ENCODE results near the gene KLC3.
"Not testable (repeated sequence)": the region's sequence is repeated elsewhere in the genome, so short reads cannot be mapped to it uniquely, and the experiment has no call there.

KLC3 gene

DNA sequence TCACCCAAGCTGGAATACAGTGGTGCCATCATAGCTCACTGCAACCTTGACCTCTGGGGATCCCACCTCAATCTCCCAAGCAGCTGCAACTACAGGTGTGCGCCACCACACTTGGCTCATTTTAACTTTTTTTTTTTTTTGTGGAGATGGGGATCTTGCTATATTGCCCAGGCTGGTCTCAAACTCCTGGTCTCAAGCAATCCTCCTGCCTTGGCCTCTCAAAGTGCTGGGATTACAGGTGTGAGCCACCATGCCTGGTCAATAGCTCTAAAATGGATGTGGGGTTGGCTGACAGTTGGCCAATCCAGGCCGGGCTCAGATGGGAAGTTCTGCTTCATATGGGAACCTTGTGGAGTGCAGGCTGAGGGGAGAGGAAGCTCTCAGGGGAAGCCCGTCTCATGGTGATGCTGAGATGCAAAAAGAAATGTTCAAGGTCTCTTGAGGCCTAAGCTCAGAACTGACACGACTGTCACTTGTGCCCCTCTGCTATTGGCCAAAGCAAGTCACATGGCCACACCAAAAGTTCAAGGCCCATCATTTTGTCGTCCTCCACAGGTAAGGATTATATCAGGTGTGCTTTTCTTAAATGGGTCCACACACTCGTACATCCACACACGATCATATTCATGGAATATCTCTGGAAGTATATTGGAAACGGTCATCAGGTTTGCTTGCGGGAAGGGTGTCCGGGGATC lies 6.8 kb upstream of the KLC3 start:
- Histone ChIP-seq H3K4me2 (ENCODE audit: low read length) (no peak overlapping the region), H3K4me3 (ENCODE audit: low read length) (no peak overlapping the region), H4K20me1 (ENCODE audit: control insufficient read depth, insufficient read depth, low read depth, low read length) (no peaks in the 10 kb centered on the region), H3K9me3 (ENCODE audit: control insufficient read depth, insufficient read depth, low read length) (no peaks in the 10 kb centered on the region), H3K9me2 (replicated peaks; ENCODE audit: control insufficient read depth, low read length) (no peaks in the 10 kb centered on the region), H3K27ac (ENCODE audit: low read depth, low read length) (no peak overlapping the region), H3F3A (ENCODE audit: control insufficient read depth, insufficient read depth) (no peaks in the 10 kb centered on the region; the same call in 1 of the 2 replicates), H3K27me3 (ENCODE audit: control insufficient read depth, low read length) (peaks cover 4% of the 10 kb centered on the region; the same call in 1 of the 2 replicates), H3K79me2 (ENCODE audit: control insufficient read depth, low read length) (no peaks in the 10 kb centered on the region), H3K4me1 (ENCODE audit: control insufficient read depth, low read length) (peaks cover 3% of the 10 kb centered on the region; the same call in 1 of the 2 replicates), H3K36me3 (ENCODE audit: control insufficient read depth, low read length) (no peaks in the 10 kb centered on the region)
- TF ChIP-seq, protein P1, sequence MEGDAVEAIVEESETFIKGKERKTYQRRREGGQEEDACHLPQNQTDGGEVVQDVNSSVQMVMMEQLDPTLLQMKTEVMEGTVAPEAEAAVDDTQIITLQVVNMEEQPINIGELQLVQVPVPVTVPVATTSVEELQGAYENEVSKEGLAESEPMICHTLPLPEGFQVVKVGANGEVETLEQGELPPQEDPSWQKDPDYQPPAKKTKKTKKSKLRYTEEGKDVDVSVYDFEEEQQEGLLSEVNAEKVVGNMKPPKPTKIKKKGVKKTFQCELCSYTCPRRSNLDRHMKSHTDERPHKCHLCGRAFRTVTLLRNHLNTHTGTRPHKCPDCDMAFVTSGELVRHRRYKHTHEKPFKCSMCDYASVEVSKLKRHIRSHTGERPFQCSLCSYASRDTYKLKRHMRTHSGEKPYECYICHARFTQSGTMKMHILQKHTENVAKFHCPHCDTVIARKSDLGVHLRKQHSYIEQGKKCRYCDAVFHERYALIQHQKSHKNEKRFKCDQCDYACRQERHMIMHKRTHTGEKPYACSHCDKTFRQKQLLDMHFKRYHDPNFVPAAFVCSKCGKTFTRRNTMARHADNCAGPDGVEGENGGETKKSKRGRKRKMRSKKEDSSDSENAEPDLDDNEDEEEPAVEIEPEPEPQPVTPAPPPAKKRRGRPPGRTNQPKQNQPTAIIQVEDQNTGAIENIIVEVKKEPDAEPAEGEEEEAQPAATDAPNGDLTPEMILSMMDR (IDR thresholded peaks at IDR 0.05; ENCODE audit: low read depth, low read length, poor library complexity, severe bottlenecking): no peak
- TF ChIP-seq EZH2phosphoT487 (IDR thresholded peaks at IDR 0.05; ENCODE audit: borderline replicate concordance, low read length): no peak

DNA sequence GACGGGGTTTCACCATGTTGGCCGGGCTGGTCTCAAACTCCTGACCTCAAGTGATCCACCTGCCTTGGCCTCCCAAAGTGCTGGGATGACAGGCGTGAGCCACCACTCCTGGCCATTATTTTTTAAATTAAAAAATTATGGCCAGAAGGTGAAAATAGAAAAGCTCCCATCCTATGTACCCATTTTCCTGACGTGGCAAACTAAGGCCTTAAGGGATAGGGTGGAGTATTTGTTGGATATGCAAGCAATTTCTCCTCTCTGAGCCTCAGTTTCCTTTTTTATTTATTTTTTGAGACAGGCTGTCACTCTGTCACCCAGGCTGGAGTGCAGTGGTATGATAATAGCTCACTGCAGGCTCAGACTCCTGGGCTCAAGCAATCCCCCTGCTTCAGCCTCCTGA lies 5.7 kb upstream of the KLC3 start:
- H3K4me2 ChIP-seq (ENCODE audit: low read length); H4K20me1 ChIP-seq (ENCODE audit: control insufficient read depth, insufficient read depth, low read depth, low read length); H3K27ac ChIP-seq (ENCODE audit: low read depth, low read length); H3K4me1 ChIP-seq (ENCODE audit: control insufficient read depth, low read length); H3K9me3 ChIP-seq (ENCODE audit: control insufficient read depth, insufficient read depth, low read length); H3K4me3 ChIP-seq (ENCODE audit: low read length); H3K9me2 ChIP-seq (replicated peaks; ENCODE audit: control insufficient read depth, low read length); H3K36me3 ChIP-seq (ENCODE audit: control insufficient read depth, low read length); H3K79me2 ChIP-seq (ENCODE audit: control insufficient read depth, low read length); H3K27me3 ChIP-seq (ENCODE audit: control insufficient read depth, low read length); H3F3A ChIP-seq (ENCODE audit: control insufficient read depth, insufficient read depth): not testable (repeated sequence)

DNA sequence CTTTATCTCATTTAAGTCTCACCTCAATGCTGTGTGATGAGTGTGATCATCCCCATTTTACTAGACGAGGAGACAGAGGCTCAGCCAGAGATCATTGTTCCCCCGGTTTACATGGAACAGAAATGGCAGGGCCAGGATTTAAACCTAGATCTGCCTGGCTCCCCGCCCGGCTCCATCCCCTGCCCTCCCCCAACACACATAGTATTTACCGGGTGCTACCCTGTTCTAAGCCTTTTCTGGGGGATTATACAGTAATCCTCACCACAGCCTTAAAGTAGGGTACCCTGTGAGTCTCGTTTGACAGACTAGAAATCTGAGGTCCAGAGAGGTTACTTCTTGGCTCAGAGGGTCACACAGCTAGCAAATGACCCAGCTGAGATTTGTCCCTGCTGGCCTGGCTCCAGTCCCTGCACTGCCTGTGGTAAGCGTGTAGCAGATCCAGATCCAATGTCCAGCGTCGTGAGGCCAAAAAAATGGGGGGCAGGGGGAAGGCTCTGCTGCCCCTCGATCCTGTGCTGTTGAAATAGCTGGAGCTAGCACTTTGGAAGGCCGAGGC lies 3.8 kb upstream of the KLC3 start:
- H3K36me3 ChIP-seq (ENCODE audit: control insufficient read depth, low read length): no peaks in the 10 kb centered on the region
- TF ChIP-seq EZH2phosphoT487 (IDR thresholded peaks at IDR 0.05; ENCODE audit: borderline replicate concordance, low read length): no peak
- TF ChIP-seq, protein P1 (IDR thresholded peaks at IDR 0.05; ENCODE audit: low read depth, low read length, poor library complexity, severe bottlenecking): no peak
- H3K27me3 ChIP-seq (ENCODE audit: control insufficient read depth, low read length): peaks cover 4% of the 10 kb centered on the region; the same call in 1 of the 2 replicates
- H3K27ac ChIP-seq (ENCODE audit: low read depth, low read length): no peak overlapping the region
- H3K79me2 ChIP-seq (ENCODE audit: control insufficient read depth, low read length): no peaks in the 10 kb centered on the region
- no peak overlapping the region for H3K4me2 ChIP-seq (ENCODE audit: low read length)
- no peaks in the 10 kb centered on the region; the same call in 1 of the 2 replicates for H3F3A ChIP-seq (ENCODE audit: control insufficient read depth, insufficient read depth)
- H4K20me1 ChIP-seq (ENCODE audit: control insufficient read depth, insufficient read depth, low read depth, low read length): no peaks in the 10 kb centered on the region
- H3K4me3 ChIP-seq (ENCODE audit: low read length): no peak overlapping the region
- H3K9me3 ChIP-seq (ENCODE audit: control insufficient read depth, insufficient read depth, low read length): no peaks in the 10 kb centered on the region
- peaks cover 8% of the 10 kb centered on the region for H3K4me1 ChIP-seq (ENCODE audit: control insufficient read depth, low read length)
- no peaks in the 10 kb centered on the region for H3K9me2 ChIP-seq (replicated peaks; ENCODE audit: control insufficient read depth, low read length)

DNA sequence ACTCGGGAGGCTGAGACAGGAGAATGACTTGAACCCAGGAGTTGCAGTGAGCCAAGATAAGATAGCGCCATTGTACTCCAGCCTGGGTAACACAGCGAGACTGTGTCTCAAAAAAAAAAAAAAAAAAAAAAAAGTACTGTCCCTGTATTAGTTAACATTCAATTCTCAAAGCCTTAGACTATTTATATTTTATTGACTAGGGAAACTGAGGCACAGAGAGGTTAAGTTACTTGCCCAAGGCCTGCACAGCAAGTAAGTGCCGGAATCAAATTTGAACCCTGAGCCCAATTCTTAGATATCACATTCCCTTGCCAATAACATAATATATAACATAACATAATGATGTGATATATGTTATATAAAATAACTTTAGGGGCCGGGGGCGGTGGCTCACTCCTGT lies 921 bp upstream of the KLC3 start:
- H3K4me1 ChIP-seq (ENCODE audit: control insufficient read depth, low read length): peaks cover 8% of the 10 kb centered on the region
- H3K27me3 ChIP-seq (ENCODE audit: control insufficient read depth, low read length): peaks cover 4% of the 10 kb centered on the region; the same call in 1 of the 2 replicates
- no peak overlapping the region for H3K4me2 ChIP-seq (ENCODE audit: low read length)
- TF ChIP-seq, protein P1 (IDR thresholded peaks at IDR 0.05; ENCODE audit: low read depth, low read length, poor library complexity, severe bottlenecking): no peak
- TF ChIP-seq EZH2phosphoT487 (IDR thresholded peaks at IDR 0.05; ENCODE audit: borderline replicate concordance, low read length): no peak
- H3K9me3 ChIP-seq (ENCODE audit: control insufficient read depth, insufficient read depth, low read length): no peaks in the 10 kb centered on the region
- H3K27ac ChIP-seq (ENCODE audit: low read depth, low read length): no peak overlapping the region
- no peak overlapping the region for H3K4me3 ChIP-seq (ENCODE audit: low read length)
- H3K36me3 ChIP-seq (ENCODE audit: control insufficient read depth, low read length): no peaks in the 10 kb centered on the region
- no peaks in the 10 kb centered on the region for H3K9me2 ChIP-seq (replicated peaks; ENCODE audit: control insufficient read depth, low read length)
- H3F3A ChIP-seq (ENCODE audit: control insufficient read depth, insufficient read depth): no peaks in the 10 kb centered on the region; the same call in 1 of the 2 replicates
- no peaks in the 10 kb centered on the region for H3K79me2 ChIP-seq (ENCODE audit: control insufficient read depth, low read length)
- H4K20me1 ChIP-seq (ENCODE audit: control insufficient read depth, insufficient read depth, low read depth, low read length): no peaks in the 10 kb centered on the region
